PFSK-1 (cell line): ENCODE measurements around the gene TAS2R41.

Experiments used
- SIN3A ChIP-seq: IDR thresholded peaks from 2 replicates; pipeline ENCODE4 v1.6.1; 2012; ENCODE audit warnings: mild to moderate bottlenecking, low read length, moderate library complexity, borderline replicate concordance; ENCODE audit not compliant: insufficient read depth
- TAF1 ChIP-seq: IDR thresholded peaks from 2 replicates; pipeline ENCODE4 v1.6.1; 2012; ENCODE audit warnings: low read length, control low read depth, borderline replicate concordance; ENCODE audit not compliant: insufficient read depth

DNA sequence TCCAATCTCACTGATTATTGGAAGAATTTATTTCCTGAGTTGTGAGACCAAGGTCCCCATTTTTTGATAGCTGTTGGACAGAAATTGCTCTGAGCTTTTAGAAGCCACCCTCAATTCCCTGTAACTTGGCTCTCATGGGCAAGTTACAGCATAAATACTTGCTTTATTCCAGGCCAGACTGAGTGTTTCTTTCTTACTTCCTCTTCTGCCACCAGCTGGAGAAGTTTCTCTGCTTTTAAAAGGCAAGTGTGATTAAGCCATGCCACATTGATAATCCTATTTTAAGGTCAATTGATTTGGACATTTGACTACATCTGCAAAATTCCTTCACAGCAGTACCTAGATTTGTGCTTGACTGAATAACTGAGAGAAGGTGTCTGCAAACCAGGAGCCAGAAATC is 14.1 kb upstream of the TAS2R41 start:
- no peak for TF ChIP-seq SIN3A
- no peak for TF ChIP-seq TAF1
